GM21529 (cell line): Measurements from ENCODE around the gene EOMES.

Source experiments
- ATAC-seq: cut with Tn5 transposase; IDR thresholded peaks from one replicate; pipeline ENCODE4 v1.9.1; 2021; ENCODE audit not compliant: unreplicated experiment

Gene EOMES

GRCh38 chr3:27681249-27681748, 40.8 kb downstream of the EOMES start:
- ATAC-seq: peak; percentile 72

DNA sequence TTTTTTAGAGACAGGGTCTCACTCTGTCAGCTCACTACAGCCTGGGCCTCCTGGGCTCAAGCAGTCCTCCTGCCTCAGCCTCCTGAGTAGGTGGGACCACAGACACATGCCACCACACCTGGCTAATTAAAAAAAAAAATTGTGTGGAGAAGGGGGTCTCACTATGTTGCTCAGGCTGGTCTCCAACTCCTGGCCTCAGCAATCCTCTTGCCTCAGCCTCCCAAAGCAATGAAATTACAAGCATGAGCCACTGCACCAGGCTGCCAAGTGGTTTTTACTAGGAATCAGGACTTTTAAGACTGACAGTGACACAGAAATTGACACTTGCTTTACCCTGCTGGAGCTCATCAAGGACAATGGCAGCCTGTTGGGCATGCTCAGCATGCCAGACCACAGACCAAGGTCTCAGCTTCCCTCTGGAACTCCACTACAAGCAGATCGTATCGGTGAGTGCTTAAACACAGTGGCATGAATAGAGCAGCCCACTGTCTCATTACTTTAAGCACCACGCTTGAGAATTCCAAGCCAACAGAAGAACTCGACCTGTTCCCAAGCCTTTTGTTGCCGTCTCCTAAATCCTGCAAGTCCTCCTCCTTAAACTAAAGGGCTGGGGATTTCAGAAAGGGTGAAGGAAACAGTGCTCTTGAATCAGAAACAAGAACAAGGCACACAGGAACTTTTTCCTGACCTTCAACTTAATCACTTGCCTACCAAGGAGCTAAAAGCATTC, 41.4 kb downstream of the EOMES start:
- ATAC-seq: peak; percentile 8

DNA sequence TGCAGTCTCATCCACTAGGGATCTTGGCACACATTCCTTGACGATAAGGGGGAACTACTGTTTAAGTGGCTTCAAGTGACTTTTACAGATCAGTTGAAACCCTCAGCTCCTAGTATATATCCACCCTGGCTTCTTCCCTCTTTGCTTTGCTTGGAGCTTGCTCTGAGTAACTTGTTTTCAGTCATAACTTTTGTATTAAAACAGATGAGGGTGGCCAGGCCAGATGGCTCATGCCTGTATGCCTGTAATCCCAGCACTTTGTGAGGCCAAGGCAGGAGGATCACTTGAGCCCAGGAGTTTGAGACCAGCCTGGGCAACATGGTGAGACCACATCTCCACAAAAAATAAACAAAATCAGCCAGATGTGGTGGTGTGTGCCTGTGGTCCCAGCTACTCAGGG, 42.4 kb downstream of the EOMES start:
- ATAC-seq: no peak

DNA sequence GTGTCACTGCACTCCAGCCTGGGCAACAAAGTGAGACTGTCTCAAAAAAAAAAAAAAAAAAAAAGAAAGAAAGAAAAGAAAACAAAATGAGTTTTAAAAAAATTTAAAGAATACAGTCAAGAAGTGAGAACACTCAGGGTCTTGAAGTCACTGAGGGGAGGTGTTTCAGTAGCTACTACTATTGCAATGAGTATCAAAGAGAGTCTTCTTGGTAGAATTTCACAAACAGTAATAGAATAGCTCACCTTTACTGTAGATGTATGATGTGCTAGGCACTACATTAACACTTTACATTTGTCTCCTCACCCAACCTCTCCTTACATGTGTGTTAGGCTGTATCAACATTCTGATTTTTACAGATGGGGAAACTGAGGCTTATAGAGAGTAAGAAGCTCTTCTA, 43.9 kb downstream of the EOMES start:
- ATAC-seq: no peak

DNA sequence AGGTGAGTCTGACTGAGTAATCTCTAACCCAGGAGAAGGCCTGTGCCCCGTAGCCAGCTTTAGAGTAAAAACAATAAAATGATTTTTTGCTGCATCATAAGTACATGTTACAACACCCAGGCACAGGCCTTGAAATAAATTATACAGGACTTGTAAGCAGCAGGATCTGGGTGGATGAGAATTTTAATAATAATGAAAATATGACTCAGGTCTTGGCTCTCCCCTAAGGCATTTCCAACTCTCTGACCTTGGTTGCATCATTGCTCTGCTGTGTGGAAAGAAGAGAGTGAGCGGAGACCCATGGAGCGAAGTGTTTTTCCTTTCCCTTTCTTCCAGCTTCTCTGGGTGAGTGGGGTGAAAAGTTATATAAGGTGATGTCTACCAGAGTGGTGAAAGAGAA, 44.6 kb downstream of the EOMES start:
- ATAC-seq: no peak

DNA sequence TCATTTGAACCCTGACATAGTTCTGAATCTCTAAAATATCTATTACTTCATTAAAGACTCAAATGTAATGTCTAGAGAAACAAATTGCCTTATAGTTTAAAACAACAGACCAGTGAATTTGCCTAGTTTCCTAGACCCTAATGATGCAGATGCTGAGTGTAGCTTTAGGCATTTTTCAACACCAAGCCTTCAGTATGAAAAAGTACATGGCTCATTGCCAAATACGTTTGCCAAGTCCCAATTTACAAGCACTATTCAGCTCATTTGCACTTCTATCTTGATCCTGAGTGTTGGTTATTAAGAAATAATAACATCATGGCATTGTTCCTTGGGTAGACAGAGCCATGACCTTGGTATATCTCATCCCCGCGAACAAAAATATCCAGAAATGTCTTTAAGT, 46.8 kb downstream of the EOMES start:
- ATAC-seq: no peak

DNA sequence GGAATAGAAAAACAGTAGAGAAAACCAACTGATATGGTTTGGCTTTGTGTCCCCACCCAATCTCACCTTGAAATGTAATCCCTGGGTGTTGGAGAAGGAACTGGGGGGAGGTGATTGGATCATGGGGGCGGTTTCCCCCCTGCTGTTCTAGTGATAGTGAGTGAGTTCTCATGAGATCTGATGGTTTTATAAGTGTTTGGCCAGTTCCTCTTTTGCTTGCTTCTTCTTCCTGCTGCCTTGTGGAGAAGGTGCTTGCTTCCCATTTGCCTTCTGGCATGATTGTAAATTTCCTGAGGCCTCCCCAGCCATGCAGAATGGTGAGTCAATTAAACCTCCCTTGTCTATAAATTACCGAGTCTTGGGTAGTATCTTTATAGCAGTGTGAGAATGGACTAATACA, 48.4 kb downstream of the EOMES start:
- no peak for ATAC-seq

GRCh38 chr3:27671101-27671500, 51.0 kb downstream of the EOMES start:
- no peak for ATAC-seq

- no peak for ATAC-seq
These were observed 51.5 kb downstream of the EOMES start for GRCh38 chr3:27670619-27671018.

DNA sequence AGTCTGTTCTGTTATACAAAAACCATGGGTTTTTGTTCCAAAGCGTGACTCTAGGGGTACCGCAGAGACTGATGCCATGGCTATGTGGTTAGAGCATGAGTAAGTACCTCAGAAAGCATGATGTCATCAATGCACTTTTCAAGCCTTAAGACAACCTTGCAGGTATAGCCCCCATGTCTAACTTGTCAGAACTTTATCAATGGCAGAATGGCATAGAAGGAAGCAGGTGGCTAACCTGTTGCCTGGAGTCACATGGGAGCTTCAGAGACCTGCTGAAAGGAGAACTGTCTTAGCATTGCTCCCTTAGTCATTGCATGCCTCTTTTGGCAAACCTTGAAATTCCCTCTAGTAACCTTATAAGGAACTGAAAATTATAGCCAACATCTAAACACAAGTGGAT, 52.5 kb downstream of the EOMES start:
- peak; percentile 77 for ATAC-seq

DNA sequence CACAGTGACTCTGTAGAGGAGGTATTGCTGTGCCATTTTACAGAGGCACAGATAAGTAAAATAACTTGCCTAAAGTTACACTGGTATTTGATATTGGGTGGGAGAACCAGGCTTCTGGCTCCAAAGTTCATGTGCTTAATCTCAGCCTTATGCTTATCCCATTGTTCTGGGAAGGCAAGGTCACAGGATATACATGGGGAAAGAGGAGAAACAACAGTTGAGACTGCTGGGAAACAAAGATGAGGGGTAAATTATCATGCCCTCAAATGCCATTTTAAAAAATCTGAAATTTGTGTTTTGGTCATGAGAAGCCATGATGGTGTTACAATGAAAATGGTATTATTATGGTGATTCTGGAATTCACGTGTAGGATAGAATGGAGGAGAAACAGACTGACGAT, 54.4 kb downstream of the EOMES start:
- no peak for ATAC-seq

- ATAC-seq: no peak
These were observed 55.4 kb downstream of the EOMES start for GRCh38 chr3:27666708-27667107.

DNA sequence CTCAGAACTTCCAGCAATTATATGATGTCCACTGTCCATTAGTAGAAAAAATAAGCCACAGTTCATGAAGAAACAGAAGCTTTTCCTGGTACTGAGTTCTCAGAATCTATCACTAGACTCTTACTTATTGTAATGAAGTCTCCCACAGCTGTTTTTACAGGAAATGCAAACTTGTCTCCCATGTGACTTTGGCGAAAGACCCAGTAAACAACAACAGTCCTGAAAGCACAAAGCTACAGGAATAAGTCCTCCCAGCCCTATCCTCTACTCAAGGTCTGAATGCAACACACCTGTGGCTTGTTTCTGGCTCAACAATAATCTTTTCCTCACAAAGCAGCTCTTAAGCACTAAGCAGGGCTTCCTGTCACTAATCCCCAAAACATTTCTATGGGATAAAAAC, 55.9 kb downstream of the EOMES start:
- peak; percentile 33 for ATAC-seq
